H9 (cell line): Measurements from ENCODE around the gene ZFP64. TPM values are rescaled to one million over a fixed set of nuclear protein-coding genes. Genes with fewer than 3 reads are reported as not detected.
A peak's percentile ranks its signal among the peaks of the same experiment; 100 is the strongest.

Experiments
- DNase-seq: peaks from one replicate; pipeline ENCODE4 v3.0.0-alpha.2; 2017
- H2AFZ ChIP-seq: one replicate; pipeline ENCODE4 v1.6.1; 2013; ENCODE audit warnings: mild to moderate bottlenecking, low read length, control low read depth, moderate library complexity
- H2AK5ac ChIP-seq: 2 replicates; pipeline ENCODE4 v1.6.1; 2013; ENCODE audit warnings: low read length, control low read depth, mixed read lengths; ENCODE audit not compliant: insufficient read length
- H2BK120ac ChIP-seq: one replicate; pipeline ENCODE4 v1.6.1; 2013; ENCODE audit warnings: low read depth, mild to moderate bottlenecking, low read length, control low read depth, inconsistent platforms; ENCODE audit not compliant: poor library complexity, severe bottlenecking
- H2BK12ac ChIP-seq: 2 replicates; pipeline ENCODE4 v1.6.1; 2013; ENCODE audit warnings: low read length, control low read depth, mixed read lengths, low read depth; ENCODE audit not compliant: insufficient read length
- H2BK15ac ChIP-seq: 2 replicates; pipeline ENCODE4 v1.6.1; 2013; ENCODE audit warnings: low read depth, low read length, control low read depth
- H2BK20ac ChIP-seq: one replicate; pipeline ENCODE4 v1.6.1; 2013; ENCODE audit warnings: low read depth, mild to moderate bottlenecking, low read length, control low read depth, inconsistent platforms; ENCODE audit not compliant: poor library complexity, severe bottlenecking
- H2BK5ac ChIP-seq: 2 replicates; pipeline ENCODE4 v1.6.1; 2013; ENCODE audit warnings: low read length, control low read depth, mixed read lengths; ENCODE audit not compliant: insufficient read length
- H3K14ac ChIP-seq: 2 replicates; pipeline ENCODE4 v1.6.1; 2013; ENCODE audit warnings: low read length, control low read depth; ENCODE audit not compliant: insufficient read depth
- H3K18ac ChIP-seq: 2 replicates; pipeline ENCODE4 v1.6.1; 2013; ENCODE audit warnings: low read depth, mild to moderate bottlenecking, mixed read lengths, low read length, control low read depth; ENCODE audit not compliant: insufficient read length
- H3K23ac ChIP-seq: 2 replicates; pipeline ENCODE4 v1.6.1; 2013; ENCODE audit warnings: low read length, control low read depth, mixed read lengths, low read depth; ENCODE audit not compliant: insufficient read length
- H3K23me2 ChIP-seq: 2 replicates; pipeline ENCODE4 v1.6.1; 2013; ENCODE audit warnings: low read depth, mild to moderate bottlenecking, mixed read lengths, low read length, control low read depth; ENCODE audit not compliant: insufficient read length, poor library complexity, severe bottlenecking
- H3K27ac ChIP-seq: 2 replicates; pipeline ENCODE4 v1.5.1; 2013; ENCODE audit warnings: low read length, control low read depth, mixed read lengths, low read depth; ENCODE audit not compliant: insufficient read length
- H3K27me3 ChIP-seq: 2 replicates; pipeline ENCODE4 v1.6.1; 2013; ENCODE audit warnings: low read length, control low read depth, inconsistent platforms; ENCODE audit not compliant: insufficient read depth
- H3K4ac ChIP-seq: 2 replicates; pipeline ENCODE4 v1.6.1; 2013; ENCODE audit warnings: low read depth, mild to moderate bottlenecking, control low read depth, inconsistent platforms, low read length, moderate library complexity
- H3K4me1 ChIP-seq: 2 replicates; pipeline ENCODE4 v1.6.1; 2013; ENCODE audit warnings: low read length, control low read depth, inconsistent platforms; ENCODE audit not compliant: insufficient read depth
- H3K4me2 ChIP-seq: 2 replicates; pipeline ENCODE4 v1.6.1; 2013; ENCODE audit warnings: low read length, control low read depth, mixed read lengths; ENCODE audit not compliant: insufficient read length, insufficient read depth
- H3K56ac ChIP-seq: 2 replicates; pipeline ENCODE4 v1.6.1; 2013; ENCODE audit warnings: low read depth, mild to moderate bottlenecking, mixed read lengths, low read length, control low read depth; ENCODE audit not compliant: insufficient read length
- H3K79me1 ChIP-seq: 2 replicates; pipeline ENCODE4 v1.6.1; 2013; ENCODE audit warnings: low read depth, mild to moderate bottlenecking, moderate library complexity, low read length, control low read depth, inconsistent platforms; ENCODE audit not compliant: insufficient read depth, poor library complexity, severe bottlenecking
- H3K79me2 ChIP-seq: 2 replicates; pipeline ENCODE4 v1.6.1; 2013; ENCODE audit warnings: low read length, control low read depth, inconsistent platforms; ENCODE audit not compliant: insufficient read depth
- H3K9ac ChIP-seq: 2 replicates; pipeline ENCODE4 v1.6.1; 2013; ENCODE audit warnings: low read length, control low read depth, mixed read lengths; ENCODE audit not compliant: insufficient read length; ENCODE audit errors: extremely low read depth
- H3K9me3 ChIP-seq: one replicate; pipeline ENCODE4 v1.6.1; 2013; ENCODE audit warnings: low read depth, low read length, inconsistent platforms; ENCODE audit not compliant: control insufficient read depth
- H3T11ph ChIP-seq: one replicate; pipeline ENCODE4 v1.6.1; 2013; ENCODE audit warnings: mild to moderate bottlenecking, low read length, control low read depth, inconsistent platforms
- H4K20me1 ChIP-seq: one replicate; pipeline ENCODE4 v1.6.1; 2013; ENCODE audit not compliant: control insufficient read depth, insufficient read length, insufficient read depth
- H4K5ac ChIP-seq: 2 replicates; pipeline ENCODE4 v1.6.1; 2013; ENCODE audit warnings: low read depth, mild to moderate bottlenecking, mixed read lengths, low read length, control low read depth; ENCODE audit not compliant: insufficient read length
- H4K8ac ChIP-seq: replicated peaks from 2 replicates; pipeline ENCODE4 v1.6.1; 2013; ENCODE audit warnings: low read length, control low read depth, mixed read lengths, low read depth; ENCODE audit not compliant: insufficient read length
- H4K91ac ChIP-seq: 2 replicates; pipeline ENCODE4 v1.6.1; 2013; ENCODE audit warnings: low read depth, mild to moderate bottlenecking, moderate library complexity, mixed read lengths, low read length, control low read depth; ENCODE audit not compliant: insufficient read length
- H3K27ac Mint-ChIP-seq, 3 experiments: 2 replicates in 2 of 3; 3 replicates in 1 of 3; pipeline ENCODE4 v1.8.0; 2020 to 2021; ENCODE audit warnings: mixed read lengths in 3 of 3, mild to moderate bottlenecking in 1 of 3, moderate library complexity in 1 of 3
- H3K27me3 Mint-ChIP-seq: 2 replicates; pipeline ENCODE4 v1.8.0; 2021; ENCODE audit warnings: low read depth, mild to moderate bottlenecking, moderate library complexity, mixed read lengths
- H3K36me3 Mint-ChIP-seq, 3 experiments: 2 replicates in 2 of 3; 3 replicates in 1 of 3; pipeline ENCODE4 v1.8.0; 2020 to 2021; ENCODE audit warnings: low read depth in 3 of 3, mixed read lengths in 3 of 3; ENCODE audit not compliant: insufficient read depth in 1 of 3
- H3K4me1 Mint-ChIP-seq, 2 experiments: 2 replicates each; pipeline ENCODE4 v1.8.0; 2020; ENCODE audit warnings: mixed read lengths in 2 of 2
- H3K4me3 Mint-ChIP-seq, 2 experiments: 2 replicates in 1 of 2; 3 replicates in 1 of 2; pipeline ENCODE4 v1.8.0; 2020 to 2021; ENCODE audit warnings: mild to moderate bottlenecking in 2 of 2, mixed read lengths in 2 of 2, moderate library complexity in 1 of 2
- H3K9me3 Mint-ChIP-seq, 2 experiments: 2 replicates in 1 of 2; 3 replicates in 1 of 2; pipeline ENCODE4 v1.8.0; 2020; ENCODE audit warnings: mild to moderate bottlenecking in 2 of 2, mixed read lengths in 2 of 2, moderate library complexity in 1 of 2
- CTCF ChIP-seq: fragments of 200-600 bp; sonication (generic); conservative IDR thresholded peaks from 3 replicates; pipeline ENCODE4 v1.8.0; 2021; ENCODE audit warnings: antibody characterized with exemption, mild to moderate bottlenecking
- WGBS: extraction: QIAGEN DNeasy Blood & Tissue Kit; methylation state at CpG from one replicate; pipeline ENCODE4 v1.1.7; 2013; ENCODE audit warnings: missing lambda C conversion rate, low lambda C conversion rate, mixed read lengths; ENCODE audit not compliant: insufficient read length; ENCODE audit errors: extremely low coverage; 5-methylcytosine and 5-hydroxymethylcytosine counted together
- total RNA-seq: library from RNA; stranded (reverse); gene quantifications from 2 replicates; pipeline ENCODE4 v1.2.1, GENCODE V29; 2021

ZFP64 gene
- total RNA-seq, 1 experiment from 2014 or later: 29.2 TPM

- Histone ChIP-seq H3K23me2 (peaks cover 25% of the 10 kb centered on the region), H3K4me1 (no peaks in the 10 kb centered on the region; the same call in 1 of the 2 replicates), H3T11ph (no peak overlapping the region), H4K91ac (no peak overlapping the region), H2AFZ (no peak overlapping the region), H3K9me3 (no peaks in the 10 kb centered on the region), H3K9ac (peak overlapping the region; percentile 39), H3K4ac (no peak overlapping the region), H2BK15ac (no peak overlapping the region), H3K14ac (no peak overlapping the region), H3K27ac (no peak overlapping the region), H2BK20ac (no peak overlapping the region), H2BK12ac (no peak overlapping the region), H3K18ac (no peak overlapping the region), H4K5ac (no peak overlapping the region), H3K79me2 (no peaks in the 10 kb centered on the region), H2BK5ac (no peak overlapping the region), H3K27me3 (peaks cover 27% of the 10 kb centered on the region; the same call in 1 of the 2 replicates), H3K4me2 (peak overlapping the region; percentile 86), H2AK5ac (no peak overlapping the region), H4K8ac (no peak overlapping the region), H3K23ac (no peak overlapping the region), H4K20me1 (peaks cover 3% of the 10 kb centered on the region), H2BK120ac (no peak overlapping the region), H3K56ac (no peak overlapping the region), H3K79me1 (no peaks in the 10 kb centered on the region)
- no CpG with 5 or more reads among the region's 23 CpGs for WGBS
- H3K9me3 Mint-ChIP-seq: no peaks in the 10 kb centered on the region
- H3K27ac Mint-ChIP-seq: no peak overlapping the region
- H3K36me3 Mint-ChIP-seq: peaks cover 0 to under 1% (median 0%) of the 10 kb centered on the region in 3 experiments; a peak in 3 of 7 replicates
- no peak for TF ChIP-seq CTCF
- peak; percentile 72 for DNase-seq
- peak overlapping the region; percentile 70 to 93 for H3K4me3 Mint-ChIP-seq
- peaks cover 76% of the 10 kb centered on the region for H3K27me3 Mint-ChIP-seq
- H3K4me1 Mint-ChIP-seq: peaks cover 21 to 34% of the 10 kb centered on the region in 2 experiments
Observed at GRCh38 chr20:52103335-52103912, 88.2 kb downstream of the ZFP64 start.
